Measurements from ENCODE around the gene KCNJ3. TPM values are rescaled to one million over a fixed set of nuclear protein-coding genes. Genes with fewer than 3 reads are reported as not detected.

Gene KCNJ3, protein sequence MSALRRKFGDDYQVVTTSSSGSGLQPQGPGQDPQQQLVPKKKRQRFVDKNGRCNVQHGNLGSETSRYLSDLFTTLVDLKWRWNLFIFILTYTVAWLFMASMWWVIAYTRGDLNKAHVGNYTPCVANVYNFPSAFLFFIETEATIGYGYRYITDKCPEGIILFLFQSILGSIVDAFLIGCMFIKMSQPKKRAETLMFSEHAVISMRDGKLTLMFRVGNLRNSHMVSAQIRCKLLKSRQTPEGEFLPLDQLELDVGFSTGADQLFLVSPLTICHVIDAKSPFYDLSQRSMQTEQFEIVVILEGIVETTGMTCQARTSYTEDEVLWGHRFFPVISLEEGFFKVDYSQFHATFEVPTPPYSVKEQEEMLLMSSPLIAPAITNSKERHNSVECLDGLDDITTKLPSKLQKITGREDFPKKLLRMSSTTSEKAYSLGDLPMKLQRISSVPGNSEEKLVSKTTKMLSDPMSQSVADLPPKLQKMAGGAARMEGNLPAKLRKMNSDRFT
- total RNA-seq = not detected in 2 replicates

DNA sequence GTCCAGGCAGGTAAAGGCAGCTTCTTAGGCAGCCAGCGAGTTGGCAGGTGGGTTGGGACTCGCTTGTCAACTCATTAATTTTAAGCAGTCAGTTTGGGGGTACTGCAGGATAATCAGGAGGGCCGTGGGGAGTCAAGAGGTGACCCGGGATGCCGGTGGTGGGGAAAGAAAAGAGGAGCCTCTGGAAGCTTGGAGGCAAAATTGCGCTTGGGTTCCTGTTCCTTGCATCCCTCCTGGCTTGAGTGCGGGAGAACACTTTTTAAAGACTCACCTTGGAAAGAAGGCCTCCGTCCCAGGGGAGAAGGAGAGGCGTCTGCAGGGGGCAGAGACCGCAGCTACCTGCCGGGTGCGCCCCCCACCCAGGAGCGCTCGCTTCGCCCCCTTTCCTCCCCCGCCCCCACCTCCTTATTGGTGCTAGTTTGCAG is at the start of gene KCNJ3:
Gene KCNJ3 (plus strand): TSS at position 400 of the 425 bp plus-strand sequence. CDS start 81 bp downstream, outside the sequence.

Measured in bladder microvascular endothelial cell (primary cell).